Vagina (tissue), 2 donors: ENCODE measurements around the gene ARHGEF39. TPM values are rescaled to one million over a fixed set of nuclear protein-coding genes. Genes with fewer than 3 reads are reported as not detected.
"Not testable (repeated sequence)": the region's sequence is repeated elsewhere in the genome, so short reads cannot be mapped to it uniquely, and the experiment has no call there.

Source experiments
- DNase-seq, 2 donors: peaks; one replicate each; pipeline ENCODE4 v3.0.0-alpha.2; 2017; ENCODE audit errors: extremely low spot score in 2 of 2
- H3K27ac ChIP-seq: fragments of 200-600 bp; sonication (generic); one replicate; pipeline ENCODE4 v1.5.1; 2019
- H3K27me3 ChIP-seq: fragments of 200-600 bp; sonication (generic); one replicate; pipeline ENCODE4 v1.5.1; 2019
- H3K36me3 ChIP-seq, 2 donors: fragments of 200-600 bp; sonication (generic); one replicate each; pipeline ENCODE4 v1.5.1; 2017 to 2019
- H3K4me1 ChIP-seq: fragments of 200-600 bp; sonication (generic); one replicate; pipeline ENCODE4 v1.5.1; 2019
- H3K4me3 ChIP-seq, 2 donors: fragments of 200-600 bp; sonication (generic); 1 replicate in 1 of 2; 2 replicates in 1 of 2; pipeline ENCODE4 v1.5.1; 2016 to 2019
- H3K9me3 ChIP-seq: fragments of 200-600 bp; sonication (generic); one replicate; pipeline ENCODE4 v1.5.1; 2019
- POLR2A ChIP-seq, 2 donors: fragments of 450-650 bp; IDR thresholded peaks; one replicate each; pipeline ENCODE4 v1.6.1; 2017; ENCODE audit warnings: antibody characterized with exemption in 2 of 2, mild to moderate bottlenecking in 2 of 2, moderate library complexity in 2 of 2
- POLR2AphosphoS5 ChIP-seq, 2 donors: sonication (generic); formaldehyde crosslinking; IDR thresholded peaks; one replicate each; pipeline ENCODE4 v1.9.0; 2017; ENCODE audit warnings: antibody characterized with exemption in 2 of 2, mild to moderate bottlenecking in 2 of 2, low read depth in 1 of 2; ENCODE audit not compliant: insufficient read depth in 1 of 2
- intact Hi-C: fragments of 100-400 bp; cut with DNase I; formaldehyde crosslinking; loops from one replicate; pipeline ENCODE4 v1.15.1; 2023
- microRNA-seq: library from miRNA; unstranded; fragments of <30 nt; microRNA quantifications from one replicate; pipeline ENCODE4, GENCODE V29; 2017; ENCODE audit warnings: borderline number of aligned reads, borderline replicate concordance
- small RNA-seq: library from RNA; depleted of rRNA; stranded (forward); fragments of <200 nt; gene quantifications from one replicate; pipeline ENCODE3, GENCODE V24; 2016
- total RNA-seq: library from RNA; depleted of rRNA; stranded (reverse); fragments of >200 nt; gene quantifications from one replicate; pipeline ENCODE4 v1.2.3, GENCODE V29; 2016
- TF ChIP-seq, protein P1 (sequence below), 3 experiments: fragments of 450-650 bp in 2 of 3; fragments of 200-600 bp in 1 of 3; sonication (generic) in 1 of 3; IDR thresholded peaks; one replicate each; pipeline ENCODE4 v1.5.1; 2017 to 2019; ENCODE audit warnings: antibody characterized with exemption in 3 of 3, mild to moderate bottlenecking in 2 of 3, moderate library complexity in 2 of 3

ARHGEF39 gene
- total RNA-seq, 1 donor from 2014 or later = 1.2 TPM

- no peak for DNase-seq
- Histone ChIP-seq H3K9me3 (no peaks in the 10 kb centered on the region), H3K36me3 (no peaks in the 10 kb centered on the region), H3K4me1 (peaks cover 13% of the 10 kb centered on the region), H3K27ac (no peak overlapping the region), H3K27me3 (no peaks in the 10 kb centered on the region), H3K4me3 (no peak overlapping the region)
- intact Hi-C loops = no loop called here
- TF ChIP-seq POLR2AphosphoS5 (IDR thresholded peaks at IDR 0.05; ENCODE audit: insufficient read depth in 1 of 2, low read depth in 1 of 2) (no peak), POLR2A (IDR thresholded peaks at IDR 0.05) (no peak)
- TF ChIP-seq, protein P1, sequence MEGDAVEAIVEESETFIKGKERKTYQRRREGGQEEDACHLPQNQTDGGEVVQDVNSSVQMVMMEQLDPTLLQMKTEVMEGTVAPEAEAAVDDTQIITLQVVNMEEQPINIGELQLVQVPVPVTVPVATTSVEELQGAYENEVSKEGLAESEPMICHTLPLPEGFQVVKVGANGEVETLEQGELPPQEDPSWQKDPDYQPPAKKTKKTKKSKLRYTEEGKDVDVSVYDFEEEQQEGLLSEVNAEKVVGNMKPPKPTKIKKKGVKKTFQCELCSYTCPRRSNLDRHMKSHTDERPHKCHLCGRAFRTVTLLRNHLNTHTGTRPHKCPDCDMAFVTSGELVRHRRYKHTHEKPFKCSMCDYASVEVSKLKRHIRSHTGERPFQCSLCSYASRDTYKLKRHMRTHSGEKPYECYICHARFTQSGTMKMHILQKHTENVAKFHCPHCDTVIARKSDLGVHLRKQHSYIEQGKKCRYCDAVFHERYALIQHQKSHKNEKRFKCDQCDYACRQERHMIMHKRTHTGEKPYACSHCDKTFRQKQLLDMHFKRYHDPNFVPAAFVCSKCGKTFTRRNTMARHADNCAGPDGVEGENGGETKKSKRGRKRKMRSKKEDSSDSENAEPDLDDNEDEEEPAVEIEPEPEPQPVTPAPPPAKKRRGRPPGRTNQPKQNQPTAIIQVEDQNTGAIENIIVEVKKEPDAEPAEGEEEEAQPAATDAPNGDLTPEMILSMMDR (IDR thresholded peaks at IDR 0.05) = no peak
Observed at GRCh38 chr9:35615981-35616680, 48.9 kb downstream of the ARHGEF39 start.

GRCh38 chr9:35612843-35613242 is 52.2 kb downstream of the ARHGEF39 start:
- H3K4me1 ChIP-seq = peaks cover 13% of the 10 kb centered on the region
- TF ChIP-seq POLR2AphosphoS5 (IDR thresholded peaks at IDR 0.05; ENCODE audit: insufficient read depth in 1 of 2, low read depth in 1 of 2) (no peak), POLR2A (IDR thresholded peaks at IDR 0.05) (no peak)
- TF ChIP-seq, protein P1 (IDR thresholded peaks at IDR 0.05) = no peak
- H3K36me3 ChIP-seq = peaks cover 0 to 21% of the 10 kb centered on the region in 2 donors
- DNase-seq = no peak
- H3K4me3 ChIP-seq = no peak overlapping the region
- intact Hi-C loops = no loop called here
- H3K27ac ChIP-seq = no peak overlapping the region
- H3K27me3 ChIP-seq = no peaks in the 10 kb centered on the region
- no peaks in the 10 kb centered on the region for H3K9me3 ChIP-seq

DNA sequence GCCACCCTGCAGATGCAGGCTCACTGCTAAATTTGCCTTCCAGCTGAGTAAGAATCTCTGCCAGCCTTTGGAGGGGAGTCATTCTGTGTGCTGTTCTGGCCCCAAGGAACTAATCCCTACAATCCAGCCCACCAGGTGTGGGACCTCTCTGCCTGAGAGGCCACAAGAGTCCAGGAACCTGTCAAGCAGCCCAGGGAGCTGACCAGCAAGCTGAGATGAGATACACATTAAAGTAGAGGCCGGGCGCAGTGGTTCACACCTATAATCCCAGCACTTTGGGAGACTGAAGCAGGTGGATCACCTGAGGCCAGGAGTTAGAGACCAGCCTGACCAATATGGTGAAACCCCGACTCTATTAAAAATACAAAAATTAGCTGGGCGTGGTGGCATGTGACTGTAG is 52.9 kb downstream of the ARHGEF39 start:
- DNase-seq, intact Hi-C loops, H3K27me3 ChIP-seq, H3K9me3 ChIP-seq, H3K4me3 ChIP-seq, H3K27ac ChIP-seq: not testable (repeated sequence)
- Histone ChIP-seq H3K4me1 (peaks cover 10% of the 10 kb centered on the region), H3K36me3 (peaks cover 0 to 27% of the 10 kb centered on the region in 2 donors)

GRCh38 chr9:35611230-35611797 is 53.7 kb downstream of the ARHGEF39 start:
- TF ChIP-seq, protein P1 (IDR thresholded peaks at IDR 0.05) = peak in 2 of 3 experiments; percentile 22 to 46
- TF ChIP-seq POLR2A (IDR thresholded peaks at IDR 0.05) (no peak), POLR2AphosphoS5 (IDR thresholded peaks at IDR 0.05; ENCODE audit: insufficient read depth in 1 of 2, low read depth in 1 of 2) (no peak)
- Histone ChIP-seq H3K27ac (no peak overlapping the region), H3K4me1 (peaks cover 10% of the 10 kb centered on the region), H3K27me3 (no peaks in the 10 kb centered on the region), H3K36me3 (peaks cover 0 to 27% of the 10 kb centered on the region in 2 donors), H3K4me3 (no peak overlapping the region), H3K9me3 (no peaks in the 10 kb centered on the region)
- intact Hi-C loops = no loop called here
- DNase-seq = no peak

- Histone ChIP-seq H3K36me3 (peaks cover 0 to 27% of the 10 kb centered on the region in 2 donors), H3K4me1 (peaks cover 16% of the 10 kb centered on the region), H3K27me3 (no peaks in the 10 kb centered on the region), H3K9me3 (no peaks in the 10 kb centered on the region), H3K27ac (no peak overlapping the region), H3K4me3 (no peak overlapping the region)
- TF ChIP-seq POLR2AphosphoS5 (IDR thresholded peaks at IDR 0.05; ENCODE audit: insufficient read depth in 1 of 2, low read depth in 1 of 2) = peak in 1 of 2 donors; percentile 10
- TF ChIP-seq POLR2A (IDR thresholded peaks at IDR 0.05) = no peak
- TF ChIP-seq, protein P1 (IDR thresholded peaks at IDR 0.05) = no peak
- DNase-seq = no peak
- intact Hi-C loops = loop anchor here (5.0 kb wide), 1 partner anchor 123 kb away; the partner anchor contains the start of genes CREB3 and TLN1
Observed at GRCh38 chr9:35609820-35610163, 55.2 kb downstream of the ARHGEF39 start.

Small RNA genes lying within 50 kb of the gene (microRNA-seq; reads per million reads assigned to microRNA genes)
- not detected for gene MIR6852

Small RNA genes lying within 50 kb of the gene (small RNA-seq; reads per million reads assigned to genes)
- gene RMRP (not detected), gene RN7SL22P (not detected)

Other genes starting within 250 kb of the ARHGEF39 start
- gene RUSC2, start 175.1 kb downstream of the ARHGEF39 start, total RNA-seq = 18.9 TPM
- gene TESK1, start 59.9 kb downstream of the ARHGEF39 start, total RNA-seq = 29.7 TPM
- 5.6 TPM for gene CD72, start 46.8 kb downstream of the ARHGEF39 start, total RNA-seq
- gene SIT1, start 14.3 kb downstream of the ARHGEF39 start, total RNA-seq = 2.5 TPM
- gene RMRP, start 7.2 kb downstream of the ARHGEF39 start, total RNA-seq = 8,462 TPM
- 17.2 TPM for gene CCDC107, start 6.9 kb downstream of the ARHGEF39 start, total RNA-seq
- gene CA9, start 8.7 kb upstream of the ARHGEF39 start, total RNA-seq = 0.98 TPM
- 460 TPM for gene TPM2, start 24.7 kb upstream of the ARHGEF39 start, total RNA-seq
- gene TLN1, start 67.0 kb upstream of the ARHGEF39 start, total RNA-seq = 268 TPM
- gene CREB3, start 67.5 kb upstream of the ARHGEF39 start, total RNA-seq = 35.1 TPM
- gene GBA2, start 84.0 kb upstream of the ARHGEF39 start, total RNA-seq = 77.3 TPM
- gene RGP1, start 84.1 kb upstream of the ARHGEF39 start, total RNA-seq = 16.2 TPM
- not detected for gene MSMP, start 89.1 kb upstream of the ARHGEF39 start, total RNA-seq
- 17.2 TPM for gene NPR2, start 126.4 kb upstream of the ARHGEF39 start, total RNA-seq
- not detected for gene SPAG8, start 147.1 kb upstream of the ARHGEF39 start, total RNA-seq
- 24.1 TPM for gene HINT2, start 149.8 kb upstream of the ARHGEF39 start, total RNA-seq
- not detected for gene FAM221B, start 163.5 kb upstream of the ARHGEF39 start, total RNA-seq
- gene TMEM8B, start 164.0 kb upstream of the ARHGEF39 start, total RNA-seq = 11.3 TPM
- not detected for gene OR13J1, start 205.2 kb upstream of the ARHGEF39 start, total RNA-seq
- gene HRCT1, start 241.0 kb upstream of the ARHGEF39 start, total RNA-seq = 5.4 TPM
- 0.49 TPM for gene SPAAR, start 244.3 kb upstream of the ARHGEF39 start, total RNA-seq